ENCODE measurements around the gene KCTD21. TPM values are rescaled to one million over a fixed set of nuclear protein-coding genes. Genes with fewer than 3 reads are reported as not detected.

KCTD21 gene
- total and polyA plus RNA-seq, 2 of the 4 experiments (the other 2 are of a cell fraction), result 12.2 to 12.5 TPM

DNA sequence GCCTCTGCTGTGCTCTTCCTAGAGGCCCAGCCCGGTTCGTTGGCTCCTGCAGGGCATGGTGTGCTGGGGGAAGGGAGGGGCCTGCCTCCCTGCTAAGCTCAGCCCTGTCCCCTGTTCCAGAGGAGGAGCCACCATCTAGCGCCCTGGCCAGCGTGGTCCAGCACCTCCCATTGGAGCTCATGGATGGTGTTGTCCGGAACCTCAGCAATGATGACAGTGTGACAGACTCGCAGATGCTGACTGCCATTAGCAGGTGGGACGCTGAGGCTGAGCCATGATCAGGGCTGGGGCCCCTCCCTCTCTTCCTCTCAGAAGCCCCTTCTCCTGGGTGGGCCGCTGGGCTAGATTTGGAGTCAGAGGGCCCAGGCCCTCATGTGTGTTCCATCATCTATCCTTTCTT lies 9.4 kb upstream of the KCTD21 start:
- POLR2A ChIA-PET (ENCODE audit: unreplicated experiment), result no interaction called here
- Histone ChIP-seq H3K27ac (ENCODE audit: insufficient read depth, low read length) (no peak overlapping the region), H3K23ac (ENCODE audit: low read depth, low read length) (no peak overlapping the region), H3K4me2 (ENCODE audit: low read depth, low read length) (no peak overlapping the region), H2AK9ac (replicated peaks; ENCODE audit: low read depth, low read length, poor library complexity) (no peak overlapping the region), H3K79me1 (ENCODE audit: low read depth in 1 of 2, low read length in 2 of 2) (peaks cover 26 to 67% of the 10 kb centered on the region in 2 experiments), H3K56ac (ENCODE audit: extremely low read depth, insufficient read depth, low read length) (no peak overlapping the region), H2BK5ac (ENCODE audit: low read depth, low read length, poor library complexity, severe bottlenecking) (no peak overlapping the region), H4K5ac (ENCODE audit: low read depth, low read length) (no peak overlapping the region), H2BK15ac (ENCODE audit: low read depth, low read length) (no peak overlapping the region), H3K4me3 (ENCODE audit: insufficient read depth, low read depth, low read length) (no peak overlapping the region), H4K91ac (ENCODE audit: insufficient read depth, low read depth, low read length) (no peak overlapping the region), H2BK120ac (ENCODE audit: low read depth, low read length) (no peak overlapping the region), H2AK5ac (ENCODE audit: low read depth, low read length) (no peak overlapping the region), H2BK20ac (ENCODE audit: low read depth, low read length) (no peak overlapping the region), H3K9ac (ENCODE audit: low read depth, low read length) (no peak overlapping the region), H3K36me3 (ENCODE audit: control insufficient read depth, insufficient read depth, low read length) (peaks cover 40% of the 10 kb centered on the region), H4K8ac (ENCODE audit: low read depth in 2 of 2, low read length in 2 of 2) (no peak overlapping the region), H3K14ac (replicated peaks; ENCODE audit: low read depth, low read length) (no peak overlapping the region), H3K27me3 (ENCODE audit: control insufficient read depth, insufficient read depth, low read length) (no peaks in the 10 kb centered on the region), H3K9me1 (ENCODE audit: insufficient read depth, low read length) (no peaks in the 10 kb centered on the region; the same call in none of the 2 replicates), H3K9me3 (ENCODE audit: control insufficient read depth, insufficient read depth, low read length) (no peaks in the 10 kb centered on the region), H3K4me1 (ENCODE audit: control insufficient read depth, insufficient read depth, low read length) (no peaks in the 10 kb centered on the region), H2AFZ (replicated peaks; ENCODE audit: low read length, poor library complexity) (no peak overlapping the region), H3K4ac (ENCODE audit: low read depth, low read length) (no peak overlapping the region), H3K18ac (ENCODE audit: low read depth, low read length) (no peak overlapping the region), H4K20me1 (ENCODE audit: insufficient read depth, low read length) (peaks cover 34% of the 10 kb centered on the region)
- intact Hi-C loops (cut with micrococcal nuclease) (no loop called here), dilution Hi-C loops (cut with HindIII; ENCODE audit: low sequenced_read_pairs, unreplicated experiment) (no loop called here), in situ Hi-C loops (cut with MboI; ENCODE audit: low sequenced_read_pairs) (no loop called here)
- CTCF ChIA-PET, result no interaction called here
- ATAC-seq (ENCODE audit: low read depth) (no peak), DNase-seq (no peak)
- no TSS peak for BruUV-seq (replicated peaks)
- TF ChIP-seq, protein P1, sequence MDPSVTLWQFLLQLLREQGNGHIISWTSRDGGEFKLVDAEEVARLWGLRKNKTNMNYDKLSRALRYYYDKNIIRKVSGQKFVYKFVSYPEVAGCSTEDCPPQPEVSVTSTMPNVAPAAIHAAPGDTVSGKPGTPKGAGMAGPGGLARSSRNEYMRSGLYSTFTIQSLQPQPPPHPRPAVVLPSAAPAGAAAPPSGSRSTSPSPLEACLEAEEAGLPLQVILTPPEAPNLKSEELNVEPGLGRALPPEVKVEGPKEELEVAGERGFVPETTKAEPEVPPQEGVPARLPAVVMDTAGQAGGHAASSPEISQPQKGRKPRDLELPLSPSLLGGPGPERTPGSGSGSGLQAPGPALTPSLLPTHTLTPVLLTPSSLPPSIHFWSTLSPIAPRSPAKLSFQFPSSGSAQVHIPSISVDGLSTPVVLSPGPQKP (IDR thresholded peaks at IDR 0.05; ENCODE audit: borderline replicate concordance, low read depth, low read length), result no peak
- TF ChIP-seq RCOR1 (IDR thresholded peaks at IDR 0.05; ENCODE audit: insufficient replicate concordance, low read length), result no peak
- no peak for TF ChIP-seq POLR2A (IDR thresholded peaks at IDR 0.05; ENCODE audit: low read depth, low read length)
- 100% methylated on average over 2 of the region's 8 CpGs; no CpG with 5 or more reads in 1 of the 2 experiments for WGBS, 2 experiments (ENCODE audit: extremely low coverage in 2 of 2, insufficient read length in 1 of 2)
